GM12878 (cell line): ENCODE measurements around the gene UAP1. TPM values are rescaled to one million over a fixed set of nuclear protein-coding genes. Genes with fewer than 3 reads are reported as not detected.

Experiments used
- ATAC-seq: fragments of 200-7000 bp; cut with Tn5 transposase; 3 replicates; pipeline ENCODE4 v1.9.1; 2020; ENCODE audit warnings: mild to moderate bottlenecking, moderate library complexity
- BruUV-seq: library from RNA; stranded (reverse); fragments of 400-500 nt; replicated peaks from 2 replicates; lab custom pipeline; 2021; lab: Mats Ljungman, UMichigan
- CTCF ChIA-PET: fragments of 300-600 bp; sonication (Branson Sonifier 250); formaldehyde crosslinking; extraction: SDS; loops from one replicate; lab custom pipeline; 2021; ENCODE audit warnings: inconsistent platforms; lab: Yijun Ruan, JAX
- POLR2A ChIA-PET: fragments of 350-600 bp; formaldehyde crosslinking; extraction: SDS; loops from one replicate; lab custom pipeline; 2021; ENCODE audit warnings: inconsistent platforms; lab: Charles Lee
- RAD21 ChIA-PET: fragments of 300-600 bp; sonication (Branson Sonifier 250); formaldehyde crosslinking; loops from one replicate; lab custom pipeline; 2023; ENCODE audit warnings: antibody characterized with exemption; ENCODE audit not compliant: unreplicated experiment; lab: Charles Lee
- SMC1A ChIA-PET: fragments of 300-600 bp; sonication (Branson Sonifier 250); formaldehyde crosslinking; loops from one replicate; lab custom pipeline; 2023; ENCODE audit not compliant: unreplicated experiment, uncharacterized antibody; lab: Charles Lee
- DNase-seq: peaks from one replicate; pipeline ENCODE4 v3.0.0-alpha.2; 2011; ENCODE audit warnings: low read depth, low spot score
- FAIRE-seq: peaks from 3 replicates; lab custom pipeline; 2011; peaks lifted over from hg19 to GRCh38; lab: Jason Lieb, UNC
- H2AFZ ChIP-seq: 2 replicates; pipeline ENCODE4 v1.6.0; 2011; ENCODE audit warnings: low read depth, low read length, control low read depth; ENCODE audit not compliant: control insufficient read depth
- H3K27ac ChIP-seq: 2 replicates; pipeline ENCODE4 v1.5.1; 2011; ENCODE audit warnings: control low read depth; ENCODE audit not compliant: control insufficient read depth, insufficient read depth
- H3K27me3 ChIP-seq, 2 experiments: replicated peaks in 1 of 2; 2 replicates each; pipeline versions ENCODE4 v1.6.0 to v1.6.1; 2011; ENCODE audit warnings: low read length in 1 of 2; ENCODE audit not compliant: control insufficient read depth in 2 of 2, insufficient read depth in 2 of 2
- H3K36me3 ChIP-seq, 2 experiments: 2 replicates each; pipeline ENCODE4 v1.5.1; 2011; ENCODE audit warnings: low read length in 1 of 2; ENCODE audit not compliant: control insufficient read depth in 2 of 2, insufficient read depth in 2 of 2
- H3K4me1 ChIP-seq: 2 replicates; pipeline ENCODE4 v1.6.1; 2011; ENCODE audit warnings: mild to moderate bottlenecking, low read length, moderate library complexity, mixed read lengths; ENCODE audit not compliant: control insufficient read depth, insufficient read depth
- H3K4me2 ChIP-seq: 2 replicates; pipeline ENCODE4 v1.6.0; 2011; ENCODE audit warnings: control low read depth; ENCODE audit not compliant: control insufficient read depth, insufficient read depth
- H3K4me3 ChIP-seq: fragments of 200-600 bp; sonication (generic); 2 replicates; pipeline ENCODE4 v1.5.1; 2016
- H3K79me2 ChIP-seq: 2 replicates; pipeline ENCODE4 v1.6.0; 2011; ENCODE audit warnings: low read length; ENCODE audit not compliant: control insufficient read depth, insufficient read depth
- H3K9ac ChIP-seq: 2 replicates; pipeline ENCODE4 v1.8.0; 2011; ENCODE audit warnings: low read length, control low read depth, mixed read lengths; ENCODE audit not compliant: control insufficient read depth, insufficient read depth
- H3K9me3 ChIP-seq: replicated peaks from 3 replicates; pipeline ENCODE4 v1.5.1; 2011; ENCODE audit warnings: mild to moderate bottlenecking, low read length; ENCODE audit not compliant: control insufficient read depth, insufficient read depth
- H4K20me1 ChIP-seq: 2 replicates; pipeline ENCODE4 v1.6.0; 2011; ENCODE audit not compliant: control insufficient read depth, insufficient read depth
- ELK1 ChIP-seq: IDR thresholded peaks from 2 replicates; pipeline ENCODE4 v1.6.1; 2012; ENCODE audit warnings: low read depth, low read length, improper control_type of control experiment
- SMARCA5 ChIP-seq: fragments of 450-650 bp; IDR thresholded peaks from 2 replicates; pipeline ENCODE4 v1.6.1; 2017; ENCODE audit warnings: mild to moderate bottlenecking
- ZBTB11 ChIP-seq: fragments of 450-650 bp; formaldehyde crosslinking; IDR thresholded peaks from 2 replicates; pipeline ENCODE4 v1.5.0; 2022; ENCODE audit warnings: mild to moderate bottlenecking, missing genetic modification characterization
- ZNF384 ChIP-seq: IDR thresholded peaks from 2 replicates; pipeline ENCODE4 v1.6.1; 2012; ENCODE audit warnings: low read depth, mild to moderate bottlenecking, low read length, improper control_type of control experiment, borderline replicate concordance
- WGBS: methylation state at CpG from one replicate; pipeline ENCODE4 v1.1.6; 2016; ENCODE audit warnings: low lambda C conversion rate; ENCODE audit not compliant: insufficient replicate concordance, insufficient coverage; ENCODE audit errors: missing lambda C conversion rate; 5-methylcytosine and 5-hydroxymethylcytosine counted together
- in situ Hi-C: fragments of 300-500 bp; cut with MboI; formaldehyde crosslinking; loops from 9 replicates; pipeline ENCODE4 v1.14.3; 2018; ENCODE audit warnings: mixed read lengths
- intact Hi-C: fragments of 100-400 bp; cut with micrococcal nuclease; formaldehyde crosslinking; loops from one replicate; pipeline ENCODE4 v1.14.2; 2022; ENCODE audit not compliant: unreplicated experiment
- polyA plus RNA-seq, 11 experiments: library from polyadenylated mRNA; depleted of rRNA in 4 of 11; unstranded in 6 of 11; stranded (reverse) in 5 of 11; fragments of >200 nt; fragmentation: Nextera tagmentation in 4 of 11; fragmentation: Illumina TruSeq in 1 of 11; extraction: Ambion mirVana in 4 of 11; extraction: Trizol in 1 of 11; gene quantifications; 1 replicate in 1 of 11; 2 replicates in 10 of 11; pipeline versions ENCODE4 v1.2.1 to v1.2.3, GENCODE V29; 2011 to 2016; ENCODE audit warnings: inconsistent platforms in 2 of 11, missing spikeins in 2 of 11, low read depth in 1 of 11
- total RNA-seq, 4 experiments: library from RNA; depleted of rRNA in 3 of 4; stranded (reverse); fragments of >200 nt in 3 of 4; fragmentation: Illumina TruSeq in 1 of 4; extraction: Trizol in 1 of 4; gene quantifications; 2 replicates each; pipeline versions ENCODE4 v1.2.1 to v1.2.3, GENCODE V29; 2013 to 2021

The UAP1 gene
- total and polyA plus RNA-seq, 10 of the 15 experiments (the other 5 are each of a cell fraction or from before 2014, with no cell fraction given): 19.2 to 43.0 (median 30.7) TPM

- no peak for TF ChIP-seq ZBTB11
- TF ChIP-seq, all 136 proteins: peak for 24
Measured at GRCh38 chr1:162633081-162633762, 71.7 kb downstream of the UAP1 start (continued).

GRCh38 chr1:162635418-162635817 lies 73.9 kb downstream of the UAP1 start:
- intact Hi-C loops (no loop called here), in situ Hi-C loops (no loop called here)
- H3K4me1 ChIP-seq: peaks cover 33% of the 10 kb centered on the region
- SMC1A ChIA-PET: interaction anchor here (0.6 to 9.1 kb wide), 6 partner anchors 13 to 66 kb away, joined by 3 to 80 read pairs (median 4); no protein-coding TSS in a partner anchor
- RAD21 ChIA-PET: interaction anchor here (0.9 to 1.8 kb wide), 6 partner anchors 9 to 69 kb away, joined by 3 to 7 read pairs (median 4); no protein-coding TSS in a partner anchor
- no TSS peak for BruUV-seq
- DNase-seq: no peak
- no peaks in the 10 kb centered on the region for H4K20me1 ChIP-seq
- H3K4me3 ChIP-seq: no peak overlapping the region
- H3K27me3 ChIP-seq: no peaks in the 10 kb centered on the region
- CTCF ChIA-PET: interaction anchor here (1.4 to 1.9 kb wide), 3 partner anchors 22 to 124 kb away, joined by 3 to 6 read pairs (median 5); no protein-coding TSS in a partner anchor
- no peaks in the 10 kb centered on the region for H3K9me3 ChIP-seq
- POLR2A ChIA-PET: interaction anchor here (0.9 to 1.0 kb wide), 2 partner anchors 30 to 137 kb away, joined by 3 read pairs; no protein-coding TSS in a partner anchor
- no peak for FAIRE-seq
- H3K4me2 ChIP-seq: no peak overlapping the region
- no peak for TF ChIP-seq ELK1
- no peak for TF ChIP-seq SMARCA5
- no peak for TF ChIP-seq ZNF384
- no peak overlapping the region for H2AFZ ChIP-seq
- H3K79me2 ChIP-seq: peaks cover 2% of the 10 kb centered on the region; the same call in 1 of the 2 replicates
- no peak overlapping the region for H3K27ac ChIP-seq
- WGBS: 88% methylated on average over 4 of the region's 4 CpGs
- H3K9ac ChIP-seq: no peak overlapping the region
- ATAC-seq: no peak
- H3K36me3 ChIP-seq: no peaks in the 10 kb centered on the region
